NT2/D1 (cell line): ENCODE data around the gene PCDHA7.

Experiments used
- DNase-seq: peaks from one replicate; pipeline ENCODE4 v3.0.0-alpha.2; 2011; ENCODE audit warnings: low read depth, low spot score
- H3K27me3 ChIP-seq: 2 replicates; pipeline ENCODE4 v1.6.0; 2011; ENCODE audit warnings: mild to moderate bottlenecking; ENCODE audit not compliant: insufficient read length, insufficient read depth
- H3K36me3 ChIP-seq: 2 replicates; pipeline ENCODE4 v1.6.1; 2011; ENCODE audit warnings: mild to moderate bottlenecking, low read length, mixed read lengths; ENCODE audit not compliant: insufficient read depth, insufficient read length
- H3K4me1 ChIP-seq: 2 replicates; pipeline ENCODE4 v1.5.1; 2011; ENCODE audit not compliant: insufficient read depth, insufficient read length
- H3K4me3 ChIP-seq: 2 replicates; pipeline ENCODE4 v1.5.1; 2011; ENCODE audit warnings: low read depth; ENCODE audit not compliant: insufficient read length
- H3K9ac ChIP-seq: 2 replicates; pipeline ENCODE4 v1.6.0; 2011; ENCODE audit warnings: low read depth; ENCODE audit not compliant: insufficient read length
- H3K9me3 ChIP-seq: 2 replicates; pipeline ENCODE4 v1.5.1; 2011; ENCODE audit warnings: mild to moderate bottlenecking, low read length; ENCODE audit not compliant: insufficient read depth
- SUZ12 ChIP-seq: IDR thresholded peaks from 2 replicates; pipeline ENCODE4 v1.6.1; 2011; ENCODE audit not compliant: insufficient read length, insufficient read depth; ENCODE audit errors: extremely low read depth
- YY1 ChIP-seq: IDR thresholded peaks from 2 replicates; pipeline ENCODE4 v1.6.1; 2011; ENCODE audit not compliant: insufficient read length, insufficient read depth
- ZNF274 ChIP-seq: IDR thresholded peaks from 2 replicates; pipeline ENCODE4 v1.6.1; 2011; ENCODE audit warnings: mild to moderate bottlenecking, low read depth, low read length

PCDHA7 gene

GRCh38 chr5:140855772-140856674 lies 22.0 kb downstream of the PCDHA7 start, which contains the start of gene PCDHA10:
Gene PCDHA10, plus strand, starts transcription at chr5:140855897. Its CDS starts 152 bp downstream, at chr5:140856049.
- Histone ChIP-seq H3K4me3 (no peak within 1 kb of the TSS), H3K9ac (no peak within 1 kb of the TSS), H3K36me3 (no peaks in the 10 kb centered on the region), H3K9me3 (no peaks in the 10 kb centered on the region), H3K4me1 (no peaks in the 10 kb centered on the region), H3K27me3 (no peaks in the 10 kb centered on the region)
- TF ChIP-seq ZNF274 (no peak), SUZ12 (no peak), YY1 (no peak)
- DNase-seq = no peak

- H3K9me3 ChIP-seq = no peaks in the 10 kb centered on the region; the same call in 1 of the 2 replicates
- no peak overlapping the region for H3K9ac ChIP-seq
- no peaks in the 10 kb centered on the region for H3K36me3 ChIP-seq
- DNase-seq = no peak
- TF ChIP-seq SUZ12 (no peak), YY1 (no peak), ZNF274 (no peak)
- no peaks in the 10 kb centered on the region for H3K27me3 ChIP-seq
- H3K4me3 ChIP-seq = no peak overlapping the region
- H3K4me1 ChIP-seq = no peaks in the 10 kb centered on the region
Measured at GRCh38 chr5:140857177-140857986, 23.3 kb downstream of the PCDHA7 start.

DNA sequence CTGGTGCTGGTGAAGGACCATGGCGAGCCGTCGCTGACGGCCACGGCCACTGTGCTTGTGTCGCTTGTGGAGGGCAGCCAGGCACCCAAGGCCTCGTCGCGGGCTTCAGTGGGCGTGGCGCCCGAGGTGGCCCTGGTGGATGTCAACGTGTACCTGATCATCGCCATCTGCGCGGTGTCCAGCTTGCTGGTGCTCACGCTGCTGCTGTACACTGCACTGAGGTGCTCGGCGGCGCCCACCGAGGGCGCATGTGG lies 23.8 kb downstream of the PCDHA7 start:
- DNase-seq = no peak
- Histone ChIP-seq H3K4me3 (no peak overlapping the region), H3K36me3 (peaks cover 4% of the 10 kb centered on the region), H3K27me3 (no peaks in the 10 kb centered on the region), H3K4me1 (no peaks in the 10 kb centered on the region), H3K9me3 (no peaks in the 10 kb centered on the region; the same call in 1 of the 2 replicates), H3K9ac (no peak overlapping the region)
- TF ChIP-seq SUZ12 (no peak), ZNF274 (no peak), YY1 (no peak)

DNA sequence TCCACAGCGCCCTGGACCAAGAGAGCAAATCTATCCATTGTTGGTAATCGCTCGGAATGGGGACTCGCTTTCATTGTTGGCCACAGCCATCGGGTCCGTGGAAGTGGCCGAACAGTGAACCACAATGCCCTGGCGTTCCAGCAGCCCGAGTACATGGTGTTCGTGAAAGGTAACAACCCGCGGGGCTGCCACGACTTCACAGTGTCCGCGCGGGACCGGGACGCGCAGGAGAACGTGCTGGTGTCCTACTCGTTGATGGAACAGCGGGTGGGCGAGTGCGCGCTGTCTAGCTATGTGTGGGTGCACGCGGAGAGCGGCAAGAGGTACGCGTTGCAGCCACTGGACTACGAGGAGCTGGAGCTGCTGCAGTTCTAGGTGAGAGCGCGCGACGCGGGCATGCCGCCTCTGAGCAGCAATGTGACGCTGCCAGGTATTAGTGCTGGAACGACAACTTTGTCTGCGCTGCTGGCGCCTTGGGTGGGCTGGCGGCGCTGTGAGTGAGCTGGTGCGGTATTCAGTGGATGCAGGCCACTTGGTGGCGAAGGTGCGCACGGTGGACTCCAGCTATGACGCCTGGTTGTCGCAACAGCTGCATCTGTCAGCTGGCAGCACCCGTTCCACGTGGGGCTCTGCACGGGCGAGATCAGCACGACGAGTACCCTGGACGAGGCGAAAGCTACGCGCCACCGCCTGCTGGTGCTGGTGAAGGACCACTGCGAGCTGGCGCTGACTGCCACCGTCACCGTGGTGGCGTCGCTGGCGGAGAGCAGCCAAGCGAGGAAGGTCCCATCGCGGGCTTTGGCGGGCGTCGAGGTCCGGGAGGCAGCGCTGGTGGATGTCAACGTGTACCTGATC lies 28.6 kb downstream of the PCDHA7 start:
- H3K9me3 ChIP-seq = no peaks in the 10 kb centered on the region; the same call in 1 of the 2 replicates
- no peak for TF ChIP-seq SUZ12
- no peak for TF ChIP-seq ZNF274
- TF ChIP-seq YY1 = no peak
- no peak for DNase-seq
- no peak overlapping the region for H3K4me3 ChIP-seq
- peaks cover 6% of the 10 kb centered on the region for H3K36me3 ChIP-seq
- H3K9ac ChIP-seq = no peak overlapping the region
- H3K4me1 ChIP-seq = no peaks in the 10 kb centered on the region
- no peaks in the 10 kb centered on the region for H3K27me3 ChIP-seq

DNA sequence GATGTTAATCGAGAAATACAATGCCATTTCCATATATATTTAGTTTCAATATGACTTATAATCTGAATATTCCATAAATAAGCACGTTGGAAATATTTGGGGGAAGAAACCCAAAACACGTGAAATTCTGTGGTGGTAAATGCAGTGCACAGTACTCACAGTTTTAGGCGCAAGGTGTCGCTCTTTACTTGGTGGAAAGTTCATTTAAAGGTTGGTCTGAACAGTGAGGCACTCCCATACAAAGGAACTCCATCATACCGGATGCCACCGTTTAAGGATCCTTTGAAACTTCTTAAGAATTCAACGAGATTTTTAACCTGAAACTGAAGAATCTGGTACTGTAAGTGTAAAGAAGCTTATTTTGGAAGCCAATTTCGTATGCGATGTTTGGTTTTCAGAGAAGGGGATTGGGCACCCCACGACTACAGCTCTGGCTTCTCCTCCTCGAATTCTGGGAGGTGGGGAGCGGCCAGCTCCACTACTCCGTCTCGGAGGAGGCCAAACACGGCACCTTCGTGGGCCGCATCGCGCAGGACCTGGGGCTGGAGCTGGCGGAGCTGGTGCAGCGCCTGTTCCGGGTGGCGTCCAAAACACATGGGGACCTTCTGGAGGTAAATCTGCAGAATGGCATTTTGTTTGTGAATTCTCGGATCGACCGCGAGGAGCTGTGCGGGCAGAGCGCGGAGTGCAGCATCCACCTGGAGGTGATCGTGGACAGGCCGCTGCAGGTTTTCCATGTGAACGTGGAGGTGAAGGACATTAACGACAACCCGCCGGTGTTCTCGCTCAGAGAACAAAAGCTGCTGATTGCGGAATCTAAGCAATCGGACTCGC lies 34.9 kb downstream of the PCDHA7 start, which contains the start of gene PCDHA11:
PCDHA11 (plus strand) TSS at position 237 of the 834 bp plus-strand sequence; CDS start at position 384, 147 bp downstream.
- Histone ChIP-seq H3K4me1 (no peaks in the 10 kb centered on the region), H3K9ac (peak within 1 kb of the TSS; percentile 44), H3K4me3 (peak within 1 kb of the TSS; percentile 36), H3K9me3 (peaks cover 17% of the 10 kb centered on the region; the same call in 1 of the 2 replicates), H3K36me3 (peaks cover 14% of the 10 kb centered on the region), H3K27me3 (no peaks in the 10 kb centered on the region)
- no peak for DNase-seq
- no peak for TF ChIP-seq SUZ12
- TF ChIP-seq ZNF274 = no peak
- no peak for TF ChIP-seq YY1

DNA sequence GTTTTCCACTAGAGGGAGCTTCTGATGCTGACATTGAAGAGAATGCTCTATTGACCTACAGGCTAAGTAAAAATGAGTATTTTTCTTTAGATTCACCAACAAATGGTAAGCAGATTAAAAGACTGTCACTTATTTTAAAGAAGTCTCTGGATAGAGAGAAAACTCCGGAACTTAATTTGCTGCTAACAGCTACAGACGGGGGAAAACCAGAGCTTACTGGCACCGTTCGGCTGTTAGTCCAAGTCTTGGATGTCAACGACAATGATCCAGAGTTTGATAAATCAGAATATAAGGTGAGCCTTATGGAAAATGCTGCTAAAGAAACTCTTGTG lies 35.5 kb downstream of the PCDHA7 start:
- DNase-seq = no peak
- Histone ChIP-seq H3K4me3 (peak overlapping the region; percentile 36), H3K4me1 (no peaks in the 10 kb centered on the region), H3K9ac (no peak overlapping the region), H3K27me3 (no peaks in the 10 kb centered on the region), H3K36me3 (peaks cover 14% of the 10 kb centered on the region), H3K9me3 (peaks cover 17% of the 10 kb centered on the region; the same call in 1 of the 2 replicates)
- no peak for TF ChIP-seq YY1
- no peak for TF ChIP-seq ZNF274
- no peak for TF ChIP-seq SUZ12
